GM21825 (cell line): Measurements from ENCODE around the gene EPN1.

Source experiments
- ATAC-seq: cut with Tn5 transposase; IDR thresholded peaks from one replicate; pipeline ENCODE4 v1.9.1; 2021; ENCODE audit warnings: mild to moderate bottlenecking, moderate library complexity; ENCODE audit not compliant: unreplicated experiment

The EPN1 gene

DNA sequence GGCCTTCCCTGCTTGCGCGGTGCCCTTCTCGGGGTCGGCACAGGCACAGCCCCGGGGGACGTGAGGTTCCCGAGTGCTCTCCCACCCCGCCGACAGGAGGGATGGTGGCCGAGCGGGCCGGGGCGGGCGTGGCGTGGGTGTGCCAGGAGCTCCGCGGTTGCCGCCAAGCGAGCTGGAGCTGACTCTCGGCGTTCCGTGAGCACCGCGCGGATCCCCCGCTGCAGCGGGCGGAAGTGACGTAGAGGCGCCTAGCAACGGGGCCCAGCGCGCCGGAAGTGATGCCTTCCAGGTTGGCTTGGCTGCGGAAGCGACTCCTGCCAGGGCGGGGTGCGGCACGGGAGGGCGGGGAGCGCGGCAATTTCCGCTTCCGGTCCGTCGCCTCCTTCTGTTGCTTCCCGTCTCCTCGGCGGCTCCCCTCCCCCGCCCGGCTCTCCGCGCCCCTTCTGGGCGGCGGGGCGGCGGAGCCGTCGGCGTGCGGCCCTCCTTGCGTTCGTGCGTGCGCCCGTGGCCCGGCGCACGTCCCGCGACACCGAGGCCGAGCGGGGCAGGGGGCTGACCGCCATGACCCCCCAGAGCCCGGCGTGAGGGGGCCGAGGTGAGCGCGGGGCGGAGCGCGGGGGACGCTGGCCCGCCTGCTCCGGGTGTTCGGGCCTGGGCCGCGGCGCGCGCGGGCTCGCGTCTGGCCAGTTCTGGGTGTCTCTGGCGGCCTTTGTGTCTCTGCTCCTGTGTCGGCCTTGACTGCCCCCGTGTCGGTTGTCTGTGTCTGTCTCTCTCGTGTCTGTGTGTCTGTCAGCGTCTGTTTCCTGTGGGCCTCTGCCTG is at the start of gene EPN1:
EPN1 (plus strand) TSS at position 386 of the 820 bp plus-strand sequence. CDS start 3,402 bp downstream, outside the sequence.
- ATAC-seq: peak; percentile 54

DNA sequence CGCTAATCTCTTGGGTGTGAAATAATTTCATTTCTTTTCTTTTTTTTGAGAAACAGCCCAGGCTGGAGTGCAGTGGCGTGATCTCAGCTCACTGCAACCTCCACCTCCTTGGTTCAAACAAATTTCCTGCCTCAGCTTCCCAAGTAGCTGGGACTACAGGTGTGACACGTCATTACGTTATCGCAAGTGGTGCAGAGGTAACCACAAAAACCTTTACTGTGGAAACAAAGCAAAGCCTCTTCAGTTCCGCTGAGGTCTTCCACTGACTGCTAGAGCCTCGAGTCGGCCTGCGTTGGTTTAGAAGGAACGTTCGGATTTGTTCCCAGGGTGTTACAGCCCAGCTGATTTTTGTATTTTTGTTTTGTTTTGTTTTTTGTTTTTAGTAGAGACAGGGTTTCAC is 48.7 kb upstream of the EPN1 start:
- ATAC-seq: no peak

GRCh38 chr19:55632463-55632834 is 42.6 kb upstream of the EPN1 start:
- no peak for ATAC-seq

DNA sequence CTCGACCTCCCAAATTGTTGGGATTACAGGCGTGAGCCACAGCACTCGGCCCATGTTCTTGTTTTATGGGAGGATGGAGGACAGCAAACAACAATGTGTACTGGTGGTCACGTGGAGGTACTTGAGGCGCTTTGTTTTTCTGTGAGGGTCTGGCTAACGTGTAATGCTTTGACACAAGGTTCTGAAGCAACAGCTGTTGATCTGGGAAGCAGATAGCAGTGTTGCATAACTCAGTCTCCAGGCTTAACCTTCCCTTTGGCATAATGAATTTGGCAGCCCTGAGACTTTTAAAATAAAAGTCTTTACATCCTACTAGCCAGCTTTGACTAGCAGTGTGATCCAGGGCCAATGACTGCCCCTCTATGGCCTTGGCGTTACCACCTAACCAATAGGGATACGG is 41.2 kb upstream of the EPN1 start:
- no peak for ATAC-seq

DNA sequence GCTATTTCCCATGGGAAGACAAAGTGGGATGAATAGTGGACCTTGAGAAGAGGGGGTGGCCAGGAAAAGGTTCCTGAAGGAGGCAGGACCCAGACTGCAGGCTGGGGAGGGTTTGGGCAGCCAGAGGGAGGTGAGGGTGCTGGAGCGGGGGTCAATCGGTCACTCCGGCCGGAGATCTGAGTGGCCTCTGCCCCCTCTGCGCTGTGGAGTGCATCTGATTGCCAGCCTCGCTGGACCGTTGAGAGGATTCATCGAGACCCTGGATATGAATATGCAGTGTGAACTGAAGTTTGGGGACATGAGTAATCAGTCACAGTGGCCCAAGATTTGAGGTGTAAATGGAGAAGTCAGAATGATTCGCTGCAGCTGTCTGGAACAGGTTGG is 39.7 kb upstream of the EPN1 start:
- no peak for ATAC-seq

- ATAC-seq: no peak
These were observed 39.1 kb upstream of the EPN1 start for GRCh38 chr19:55635856-55636440.

DNA sequence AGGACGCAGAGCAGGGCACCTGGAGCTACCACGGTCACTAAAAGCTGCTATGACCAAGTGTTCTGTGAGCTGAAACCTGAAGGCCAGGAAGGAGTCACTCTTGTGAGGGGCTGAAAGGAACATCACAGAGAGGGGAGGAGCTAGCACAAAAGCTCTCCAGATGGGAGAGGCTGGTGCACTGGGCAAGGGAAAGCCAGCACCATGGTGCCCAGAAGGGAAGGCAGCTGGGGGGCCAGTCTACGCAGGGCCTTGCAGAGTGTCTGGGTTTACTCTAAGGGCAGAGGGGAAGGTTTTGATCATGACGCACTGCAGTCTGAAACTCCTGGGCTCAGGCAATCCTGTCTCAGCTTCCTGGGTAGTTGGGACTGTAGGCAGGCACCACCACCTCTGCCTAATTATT is 38.3 kb upstream of the EPN1 start:
- no peak for ATAC-seq

GRCh38 chr19:55637534-55637933 is 37.5 kb upstream of the EPN1 start:
- no peak for ATAC-seq

DNA sequence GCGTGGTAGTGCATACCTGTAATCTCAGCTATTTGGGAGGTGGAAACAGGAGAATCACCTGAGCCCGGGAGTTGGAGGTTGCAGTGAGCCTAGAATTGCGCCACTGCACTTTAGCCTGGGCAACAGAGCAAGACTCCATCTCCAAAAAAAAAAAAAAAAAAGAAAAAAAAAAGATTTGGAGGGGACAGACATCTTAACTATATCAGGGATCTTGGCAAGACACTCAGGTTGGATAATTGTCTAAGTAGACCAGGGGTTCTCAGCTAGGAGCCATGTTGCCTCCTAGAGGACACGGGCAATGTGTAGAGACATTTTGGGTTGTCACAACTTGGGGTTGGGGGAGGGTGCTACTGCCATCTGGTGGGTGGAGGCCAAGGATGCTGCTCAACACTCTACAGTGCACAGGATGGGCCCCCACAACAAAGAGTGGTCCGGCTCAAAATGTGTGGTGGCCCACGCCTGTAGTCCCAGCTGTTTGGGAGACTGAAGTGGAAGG is 36.1 kb upstream of the EPN1 start:
- ATAC-seq: no peak

GRCh38 chr19:55640043-55640576 is 34.9 kb upstream of the EPN1 start:
- no peak for ATAC-seq

DNA sequence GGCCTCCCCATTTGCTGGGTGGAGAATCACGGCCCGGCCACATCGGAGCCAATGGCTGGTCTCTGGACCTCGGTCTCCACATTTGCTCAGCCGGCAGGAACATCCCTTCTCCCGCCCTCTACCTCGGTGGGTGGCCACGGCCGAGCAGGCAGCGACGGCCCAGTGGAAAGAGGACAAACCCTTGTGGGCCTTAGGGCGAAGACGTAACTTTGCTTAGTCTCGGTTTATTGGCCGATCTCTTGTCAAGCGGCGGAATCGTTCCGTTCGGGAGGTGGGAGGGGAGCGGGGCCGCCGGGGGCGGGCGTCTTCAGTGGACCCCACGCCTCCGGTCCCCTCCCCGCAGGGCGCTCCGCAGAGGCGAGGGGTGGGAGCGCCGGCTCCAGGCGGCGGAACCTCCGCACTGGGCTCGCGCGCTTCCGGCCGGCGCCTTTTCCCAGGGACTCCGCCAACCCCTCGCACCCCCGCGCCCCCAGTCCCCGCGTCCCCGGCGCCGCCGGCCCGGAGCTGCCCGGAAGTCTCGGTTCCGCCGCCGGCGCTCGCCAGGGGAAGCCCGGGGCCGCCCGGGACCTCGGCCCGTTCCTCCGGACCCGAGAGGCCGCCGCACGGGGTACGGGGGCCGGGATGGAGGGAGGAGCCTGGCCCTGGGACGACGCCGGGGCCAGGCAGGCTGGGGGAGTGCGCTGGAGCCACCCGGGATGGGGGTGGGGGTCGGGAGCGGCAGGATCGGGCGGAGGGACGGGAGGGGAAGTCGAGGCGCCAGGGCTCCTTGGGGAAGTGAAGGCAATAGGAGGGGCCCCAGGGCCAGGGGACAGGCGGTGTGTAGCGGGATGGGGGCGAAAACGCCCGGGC is 34.2 kb upstream of the EPN1 start, which contains the start of gene ZNF580:
ZNF580 (plus strand) TSS at position 426 of the 849 bp plus-strand sequence. CDS start 1,507 bp downstream, outside the sequence.
- ATAC-seq: peak; percentile 39

- no peak for ATAC-seq
These were observed 33.4 kb upstream of the EPN1 start for GRCh38 chr19:55641426-55642152.

DNA sequence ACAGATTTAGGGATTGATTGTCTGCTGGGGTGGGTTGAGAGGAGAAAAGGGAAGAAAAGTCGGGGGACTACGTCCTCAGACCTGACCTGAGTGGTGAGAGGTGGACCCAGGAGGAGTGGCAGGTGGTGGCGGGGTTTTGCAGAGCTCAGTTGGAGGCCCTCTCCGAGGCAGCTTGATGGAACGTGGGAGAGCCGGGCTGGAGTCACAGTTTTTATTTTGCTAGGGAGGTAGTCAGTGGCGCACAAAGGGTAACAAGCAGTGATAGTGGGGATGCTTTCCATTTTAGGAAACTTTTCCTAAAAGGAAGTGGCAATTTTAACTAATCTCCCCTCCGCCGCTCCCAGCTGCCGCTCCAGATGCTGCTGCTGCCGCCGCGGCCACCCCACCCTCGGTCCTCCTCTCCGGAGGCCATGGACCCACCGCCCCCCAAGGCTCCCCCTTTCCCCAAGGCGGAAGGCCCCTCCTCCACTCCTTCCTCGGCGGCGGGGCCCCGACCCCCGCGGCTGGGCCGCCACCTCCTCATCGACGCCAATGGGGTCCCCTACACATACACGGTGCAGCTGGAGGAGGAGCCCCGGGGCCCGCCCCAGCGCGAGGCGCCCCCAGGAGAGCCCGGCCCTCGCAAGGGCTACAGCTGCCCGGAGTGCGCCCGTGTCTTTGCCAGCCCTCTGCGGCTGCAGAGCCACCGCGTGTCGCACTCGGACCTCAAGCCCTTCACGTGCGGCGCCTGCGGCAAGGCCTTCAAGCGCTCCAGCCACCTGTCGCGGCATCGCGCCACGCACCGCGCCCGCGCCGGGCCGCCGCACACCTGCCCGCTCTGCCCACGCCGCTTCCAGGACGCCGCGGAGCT is 32.6 kb upstream of the EPN1 start:
- no peak for ATAC-seq

- no peak for ATAC-seq
These were observed 31.8 kb upstream of the EPN1 start, which contains the start of gene ZNF581 for GRCh38 chr19:55643003-55643886. TSS of gene ZNF581 (plus strand) at chr19:55643649. CDS start at chr19:55644572, 923 bp downstream.

- ATAC-seq: no peak
These were observed 31.2 kb upstream of the EPN1 start for GRCh38 chr19:55643887-55644176.

DNA sequence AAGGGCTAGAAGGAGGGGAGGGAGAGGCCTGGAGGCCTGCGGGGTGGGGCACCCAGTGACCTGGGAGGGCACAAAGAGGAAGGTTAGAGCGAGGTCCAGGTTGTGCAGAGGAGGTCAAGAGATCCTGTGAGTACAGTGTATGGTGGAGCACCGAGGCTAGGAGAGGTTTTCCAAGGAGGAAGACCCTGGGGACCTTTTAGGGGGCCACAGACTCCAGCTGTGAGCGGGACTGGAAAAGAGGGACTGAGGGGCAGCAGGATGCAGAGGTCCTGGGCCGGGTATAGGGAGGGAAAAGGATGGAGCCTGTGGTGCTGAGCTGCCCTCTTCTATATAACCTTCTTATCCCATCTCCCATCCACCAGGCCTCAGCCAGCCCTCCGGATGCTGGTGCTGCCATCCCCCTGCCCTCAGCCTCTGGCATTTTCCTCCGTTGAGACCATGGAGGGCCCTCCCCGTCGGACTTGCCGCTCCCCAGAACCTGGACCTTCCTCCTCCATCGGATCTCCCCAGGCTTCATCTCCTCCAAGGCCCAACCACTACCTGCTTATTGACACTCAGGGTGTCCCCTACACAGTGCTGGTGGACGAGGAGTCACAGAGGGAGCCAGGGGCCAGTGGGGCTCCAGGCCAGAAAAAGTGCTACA is 30.7 kb upstream of the EPN1 start:
- ATAC-seq: no peak

GRCh38 chr19:55644842-55645511 is 30.0 kb upstream of the EPN1 start:
- ATAC-seq: no peak

DNA sequence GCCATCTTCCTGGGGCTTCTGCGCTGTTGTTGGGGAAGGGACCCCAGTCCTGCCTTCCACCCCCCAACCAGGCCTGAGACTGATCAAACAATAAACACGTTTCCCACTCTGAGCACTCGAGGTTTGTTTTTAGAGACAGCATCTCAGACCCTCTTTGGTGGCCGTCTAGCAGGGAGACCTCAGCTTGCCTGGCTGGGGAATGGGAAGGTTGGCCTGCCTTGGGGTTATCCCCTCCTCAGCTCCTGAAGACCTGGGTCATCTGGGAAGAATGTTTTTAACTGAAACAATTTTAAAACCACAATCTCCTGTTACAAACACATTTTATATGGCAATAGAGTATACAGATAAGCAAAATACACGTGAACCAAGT is 29.5 kb upstream of the EPN1 start:
- ATAC-seq: no peak
